GM12891 (cell line): ENCODE data around the gene FTO.

Source experiments
- PAX5 ChIP-seq: IDR thresholded peaks from 2 replicates; pipeline ENCODE4 v1.6.1; 2011; ENCODE audit warnings: low read length, moderate library complexity, mild to moderate bottlenecking; ENCODE audit not compliant: insufficient read depth, severe bottlenecking
- POLR2A ChIP-seq: IDR thresholded peaks from 2 replicates; pipeline ENCODE4 v1.6.1; 2011; ENCODE audit warnings: low read depth, low read length, control low read depth
- POLR2AphosphoS5 ChIP-seq: IDR thresholded peaks from 2 replicates; pipeline ENCODE4 v1.6.1; 2011; ENCODE audit warnings: low read depth, low read length, control low read depth
- POU2F2 ChIP-seq: IDR thresholded peaks from 2 replicates; pipeline ENCODE4 v1.6.1; 2011; ENCODE audit warnings: low read depth, mild to moderate bottlenecking, control low read depth, low read length, moderate library complexity
- SPI1 ChIP-seq: IDR thresholded peaks from 2 replicates; pipeline ENCODE4 v1.6.1; 2011; ENCODE audit warnings: low read depth, low read length, control low read depth
- TAF1 ChIP-seq: IDR thresholded peaks from 2 replicates; pipeline ENCODE4 v1.6.1; 2011; ENCODE audit warnings: low read depth, low read length, control low read depth

DNA sequence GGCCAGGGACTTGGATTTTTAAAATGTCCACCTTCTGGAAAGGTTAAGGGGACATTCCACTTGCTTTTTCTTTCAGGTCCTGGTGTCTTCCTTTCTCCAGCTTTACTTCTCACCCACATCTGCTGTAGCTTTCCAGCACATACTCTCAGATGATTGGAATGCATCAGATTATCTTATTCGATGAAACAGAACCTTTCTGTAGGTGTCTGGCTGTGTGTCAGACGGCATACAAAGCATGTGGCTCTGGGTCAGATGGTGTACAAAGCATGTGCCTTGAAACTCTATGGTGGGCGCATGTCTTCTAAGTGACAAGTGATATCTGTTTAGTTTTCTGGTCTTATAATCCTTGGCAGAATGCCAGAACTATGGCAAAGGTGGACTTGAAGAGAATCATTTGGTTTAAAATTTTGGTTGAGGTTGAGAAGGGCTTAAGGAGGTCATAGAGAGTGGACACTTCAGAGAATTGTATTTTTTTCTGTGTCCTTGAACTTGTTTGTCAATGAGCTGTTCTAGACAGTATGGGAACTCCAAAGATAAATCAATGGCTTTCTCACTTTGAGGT is 125.3 kb downstream of the FTO start:
- no peak for TF ChIP-seq POLR2A
- no peak for TF ChIP-seq POLR2AphosphoS5
- no peak for TF ChIP-seq TAF1
- TF ChIP-seq SPI1: no peak
- no peak for TF ChIP-seq PAX5
- TF ChIP-seq POU2F2: no peak
